ENCODE results near the gene FRRS1.

Gene FRRS1

DNA sequence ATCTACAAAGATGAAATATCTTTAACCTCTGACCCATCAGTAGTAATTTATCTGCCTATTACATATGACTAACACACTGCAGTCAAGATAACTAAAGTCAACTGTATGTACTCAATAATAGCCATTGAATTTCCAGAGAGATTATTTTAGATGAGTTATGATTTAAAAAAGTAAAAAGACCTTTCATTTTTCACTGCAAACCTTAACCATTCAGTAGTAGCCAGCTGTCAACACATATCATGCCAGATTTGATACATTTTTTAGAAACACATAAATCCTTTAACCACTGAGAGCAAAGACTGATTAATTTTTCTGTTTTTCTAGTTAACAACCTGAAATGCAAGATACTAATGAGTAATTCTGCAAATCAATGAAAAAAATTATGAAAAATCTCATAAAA lies 89.6 kb downstream of the FRRS1 start:
- DNase-seq (ENCODE audit: low spot score), result no peak

DNA sequence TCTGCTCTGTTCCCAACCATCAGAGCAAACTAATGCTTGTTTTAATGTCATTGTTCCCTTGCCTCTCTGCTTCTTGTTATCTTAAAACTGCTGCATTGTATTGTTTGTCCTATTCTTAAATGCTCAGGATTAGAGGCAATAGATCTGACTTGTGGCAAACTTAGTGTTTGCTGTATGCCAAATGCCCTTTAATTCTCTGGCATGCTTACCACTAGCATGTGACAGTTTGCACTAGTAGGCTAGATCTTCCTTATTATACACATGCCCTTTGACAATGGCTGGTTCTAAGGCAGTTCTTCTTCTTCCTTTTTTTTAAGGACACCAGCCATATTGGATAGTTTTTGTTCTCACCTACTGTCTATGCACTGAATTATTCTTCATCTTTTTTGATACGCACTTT lies 90.4 kb downstream of the FRRS1 start:
- no peak for DNase-seq (ENCODE audit: low spot score)

DNA sequence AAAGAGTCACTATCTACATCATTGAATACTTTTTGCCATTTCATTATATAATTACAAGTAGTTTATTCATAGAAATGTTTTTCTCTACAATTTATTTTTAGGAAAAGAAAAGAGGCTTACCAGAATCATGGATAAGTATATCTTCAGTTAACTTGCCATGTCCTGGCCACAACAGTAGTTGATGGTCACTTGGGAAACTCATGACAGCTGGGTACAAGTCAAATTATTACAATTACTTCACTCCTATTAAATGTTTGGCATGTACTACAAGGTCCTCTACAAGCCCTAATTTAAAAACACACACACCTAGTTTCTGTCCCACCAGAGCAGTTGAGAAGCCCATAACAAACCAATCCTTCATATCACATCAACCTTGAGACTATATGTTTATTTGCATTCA lies 91.1 kb downstream of the FRRS1 start:
- no peak for DNase-seq (ENCODE audit: low spot score)

GRCh38 chr1:99674115-99675064 lies 92.0 kb downstream of the FRRS1 start:
- no peak for DNase-seq (ENCODE audit: low spot score)

- DNase-seq (ENCODE audit: low spot score), result no peak
Measured at GRCh38 chr1:99673315-99673714, 93.1 kb downstream of the FRRS1 start.

- DNase-seq (ENCODE audit: low spot score), result no peak
Measured at GRCh38 chr1:99672530-99673213, 93.8 kb downstream of the FRRS1 start.

DNA sequence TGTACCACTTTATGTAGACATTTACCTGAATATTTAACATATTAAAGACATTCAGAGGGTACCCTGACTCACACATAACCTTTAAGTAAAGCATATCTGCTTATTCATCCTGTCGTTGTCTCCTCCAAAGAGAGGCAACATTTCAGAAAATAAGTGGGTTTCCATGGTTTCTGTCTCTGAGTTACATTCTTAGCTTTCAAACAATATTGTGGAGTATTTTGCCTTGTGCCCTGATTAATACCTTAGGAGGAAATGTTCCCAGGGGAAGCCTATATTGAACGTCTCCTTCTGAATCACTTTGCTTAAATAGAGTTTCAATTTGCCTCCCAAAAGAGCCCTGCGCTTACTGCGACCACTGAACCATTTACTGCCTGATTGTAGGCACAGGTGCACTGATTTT lies 94.4 kb downstream of the FRRS1 start:
- DNase-seq (ENCODE audit: low spot score), result no peak

GRCh38 chr1:99670583-99670982 lies 95.9 kb downstream of the FRRS1 start:
- no peak for DNase-seq (ENCODE audit: low spot score)

GRCh38 chr1:99669821-99670220 lies 96.6 kb downstream of the FRRS1 start:
- no peak for DNase-seq (ENCODE audit: low spot score)

DNA sequence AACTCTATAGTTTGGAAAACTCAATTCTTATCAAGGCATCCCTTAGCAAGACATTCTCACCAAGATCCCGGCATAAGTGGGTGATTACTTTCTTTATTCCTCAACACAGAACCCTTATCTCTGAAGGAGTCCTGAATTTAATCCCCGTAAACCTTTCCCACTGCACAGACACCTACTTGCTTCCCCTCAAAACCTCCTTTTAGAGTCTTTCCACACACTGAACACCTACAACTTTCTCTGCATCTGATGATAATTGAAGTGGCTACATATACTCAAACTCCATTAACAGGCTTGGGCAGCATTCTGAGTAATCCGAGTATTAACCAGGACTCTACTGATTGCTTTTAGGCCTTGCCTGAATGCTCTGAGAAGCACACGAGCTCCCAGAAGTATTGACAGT lies 97.1 kb downstream of the FRRS1 start:
- no peak for DNase-seq (ENCODE audit: low spot score)

DNA sequence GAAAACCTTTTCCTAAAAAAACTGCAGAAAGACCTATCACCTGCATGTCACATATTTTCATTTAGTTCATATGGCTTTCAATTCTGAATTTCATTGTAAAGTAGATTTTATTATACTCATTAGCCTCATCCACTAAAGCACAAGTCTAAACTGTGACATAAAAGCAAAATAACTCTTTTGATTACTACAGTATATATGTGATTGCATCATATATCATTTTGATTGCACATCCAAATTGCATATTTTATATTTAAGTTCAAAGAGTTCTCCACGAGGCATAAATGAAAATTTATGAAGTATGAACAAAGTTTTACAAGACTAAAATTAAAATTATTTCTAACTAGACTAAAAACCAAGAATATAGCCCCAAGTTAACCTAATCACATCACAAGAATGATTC lies 101.2 kb downstream of the FRRS1 start:
- DNase-seq (ENCODE audit: low spot score), result no peak

- DNase-seq (ENCODE audit: low spot score), result no peak
Measured at GRCh38 chr1:99663501-99663900, 102.9 kb downstream of the FRRS1 start.

GRCh38 chr1:99662539-99663080 lies 103.8 kb downstream of the FRRS1 start:
- DNase-seq (ENCODE audit: low spot score), result peak; percentile 20

- DNase-seq (ENCODE audit: low spot score), result no peak
Measured at GRCh38 chr1:99661780-99662179, 104.7 kb downstream of the FRRS1 start.

DNA sequence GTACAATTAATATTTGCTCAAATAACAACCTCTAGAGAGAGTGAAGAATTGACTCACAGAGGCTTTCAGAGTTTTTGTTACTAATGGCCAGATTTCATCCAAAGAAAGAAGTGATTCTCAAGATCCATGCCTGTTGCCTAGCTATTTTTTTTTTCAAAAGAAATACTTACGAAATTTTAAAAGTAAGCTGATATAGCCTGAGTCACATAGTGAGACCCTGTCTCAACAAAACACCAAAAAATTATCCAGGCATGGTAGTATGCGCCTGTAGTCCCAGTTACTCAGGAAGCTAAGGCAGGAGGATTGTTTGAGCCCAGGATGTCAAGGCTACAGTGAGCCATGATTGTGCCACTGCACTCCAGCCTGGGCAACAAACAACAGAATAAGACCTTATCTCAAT lies 105.9 kb downstream of the FRRS1 start:
- DNase-seq (ENCODE audit: low spot score), result no peak

DNA sequence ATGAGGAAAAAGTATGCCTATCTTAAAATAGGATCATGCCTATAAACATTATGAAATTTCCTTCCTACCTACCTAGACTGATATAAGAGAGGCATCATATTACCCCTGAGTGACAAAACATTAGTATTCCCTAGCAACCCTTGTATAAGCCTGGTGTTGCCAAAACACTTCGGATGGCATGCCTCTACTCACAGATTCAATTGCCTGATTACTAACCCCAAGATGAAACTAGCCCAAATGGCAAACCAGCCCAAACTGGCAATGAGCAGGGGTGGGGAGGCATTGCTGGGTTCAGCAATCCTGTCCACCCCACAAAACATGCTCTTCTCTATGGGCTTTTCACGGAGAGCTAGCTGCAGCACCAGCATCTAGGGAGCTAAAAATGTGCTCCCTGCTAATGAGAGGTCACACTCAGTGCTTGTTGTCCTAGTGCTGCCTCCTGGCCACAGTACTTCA lies 106.7 kb downstream of the FRRS1 start:
- DNase-seq (ENCODE audit: low spot score), result no peak

Data from globus pallidus (tissue), 1 donor.